Caki2 (cell line): Measurements from ENCODE around the gene YWHAE. TPM values are rescaled to one million over a fixed set of nuclear protein-coding genes. Genes with fewer than 3 reads are reported as not detected.
"Not testable (repeated sequence)": the region's sequence is repeated elsewhere in the genome, so short reads cannot be mapped to it uniquely, and the experiment has no call there.

Experiments used
- DNase-seq: peaks from one replicate; pipeline ENCODE4 v3.0.0-alpha.2; 2015; ENCODE audit warnings: low read depth
- in situ Hi-C: cut with HindIII; loops from 2 replicates; pipeline ENCODE4 v1.10.0; 2016; ENCODE audit warnings: low sequenced_read_pairs, low pct_unique_long_range_greater_than_20kb, mixed read lengths
- total RNA-seq: library from RNA; depleted of rRNA; stranded (reverse); fragments of >200 nt; shearing (Covaris generic); gene quantifications from 2 replicates; pipeline ENCODE4 v1.2.3, GENCODE V29; 2014; ENCODE audit warnings: low replicate concordance

Gene YWHAE
- total RNA-seq, 1 experiment from 2014 or later, result 148 TPM

DNA sequence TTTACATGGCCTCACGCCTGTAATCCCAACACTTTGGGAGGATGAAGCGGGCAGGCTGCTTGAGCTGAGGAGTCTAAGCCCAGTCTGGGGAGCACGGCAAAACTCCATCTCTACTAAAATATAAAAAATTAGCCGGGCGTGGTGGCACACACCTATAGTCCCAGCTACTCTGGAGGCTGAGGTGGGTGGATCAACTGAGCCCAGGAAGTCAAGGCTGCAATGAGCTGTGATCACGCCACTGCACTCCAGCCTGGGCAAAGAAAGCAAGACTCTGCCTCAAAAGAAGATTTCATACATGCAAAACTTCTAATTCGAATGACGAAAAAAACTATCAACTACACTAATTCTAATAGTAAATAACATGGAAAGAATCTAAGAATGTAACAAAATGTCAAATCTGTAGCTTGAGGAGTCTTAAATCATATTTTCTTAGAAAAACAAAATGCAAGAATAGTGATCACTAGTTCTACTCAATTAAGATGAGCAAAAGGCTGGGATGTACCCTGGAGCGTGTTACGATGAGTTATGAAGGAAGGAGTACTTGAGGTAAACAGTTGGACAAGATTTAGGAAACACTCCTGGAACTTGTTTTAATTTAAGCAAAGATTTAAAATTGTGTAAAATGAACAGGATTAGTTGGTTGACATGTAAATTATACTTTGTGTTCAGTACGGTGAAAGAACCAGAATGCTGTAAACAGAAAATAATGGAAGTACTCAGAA is 20.7 kb downstream of the YWHAE start:
- DNase-seq, result no peak
- in situ Hi-C loops, result no loop called here

DNA sequence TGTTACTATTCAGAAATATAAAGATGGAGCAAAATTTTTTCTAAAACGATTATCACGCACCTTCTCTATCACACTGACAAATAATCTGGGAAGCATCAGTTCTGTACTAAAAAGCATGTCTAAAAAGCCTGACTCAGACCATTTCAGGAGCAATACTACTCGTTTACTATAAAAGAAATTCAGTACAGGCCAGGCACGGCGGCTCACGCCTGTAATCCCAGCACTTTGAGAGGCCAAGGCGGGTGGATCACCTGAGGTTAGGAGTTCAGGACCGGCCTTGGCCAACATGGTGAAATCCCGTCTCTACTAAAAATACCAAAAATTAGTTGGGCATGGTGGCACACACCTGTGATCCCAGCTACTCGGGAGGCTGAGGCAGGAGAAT is 21.6 kb downstream of the YWHAE start:
- in situ Hi-C loops, DNase-seq: not testable (repeated sequence)

DNA sequence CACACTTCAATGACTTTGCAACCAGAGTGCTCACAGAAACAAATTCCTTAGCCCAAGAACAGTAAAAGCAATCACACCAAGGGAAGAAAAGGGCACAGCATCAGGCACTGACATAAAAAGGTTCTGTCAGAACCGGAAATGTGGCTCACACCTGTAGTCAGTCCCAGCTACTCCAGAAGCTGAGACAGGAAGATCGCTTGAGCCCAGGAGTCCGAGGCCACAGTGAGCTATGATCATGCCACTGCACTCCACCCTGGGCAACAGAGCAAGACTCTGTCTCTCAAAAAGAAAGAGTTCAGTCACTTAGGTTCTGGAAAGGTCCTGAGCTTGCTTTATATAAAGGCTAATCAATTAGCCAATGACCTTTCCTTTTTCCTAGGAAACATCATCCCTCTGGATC is 22.7 kb downstream of the YWHAE start:
- no peak for DNase-seq
- in situ Hi-C loops, result no loop called here

DNA sequence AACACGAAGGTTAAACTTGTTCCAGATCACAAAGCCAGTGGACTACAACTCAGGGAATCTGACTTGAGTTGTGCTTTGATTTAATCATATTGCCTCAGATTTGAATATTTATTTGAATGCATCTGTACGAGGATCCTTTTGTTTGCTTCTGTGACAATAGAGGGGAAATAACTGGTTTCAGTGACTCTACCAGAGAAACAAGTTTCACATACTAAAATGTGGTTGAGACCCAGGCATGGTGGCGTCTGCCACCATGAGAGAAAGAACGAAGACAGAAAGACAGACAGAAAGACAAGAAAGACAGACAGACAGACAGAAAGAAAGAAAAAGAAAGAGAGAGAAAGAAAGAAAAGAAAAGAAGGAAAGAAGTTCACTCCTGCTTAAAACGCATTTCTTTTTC is 24.0 kb downstream of the YWHAE start:
- in situ Hi-C loops, result no loop called here
- no peak for DNase-seq

DNA sequence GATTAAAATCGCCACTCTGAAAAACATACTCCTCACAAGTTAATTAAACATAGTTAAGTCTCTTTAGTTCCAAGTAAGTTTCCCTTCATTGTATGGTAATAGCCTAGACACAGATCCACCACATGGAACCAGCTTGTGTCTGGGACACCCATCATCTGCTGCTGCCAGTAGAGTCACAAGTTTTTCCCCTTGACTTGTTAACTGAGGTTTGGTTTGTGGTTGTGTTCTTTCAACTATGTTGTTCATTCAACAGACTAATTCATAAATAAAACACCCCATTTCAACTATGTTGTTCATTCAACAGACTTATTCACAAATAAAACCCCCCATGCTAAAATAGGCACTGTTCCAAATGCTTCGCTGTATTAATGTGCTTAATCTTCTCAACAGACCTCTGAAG is 24.4 kb downstream of the YWHAE start:
- DNase-seq, result no peak
- in situ Hi-C loops, result no loop called here

DNA sequence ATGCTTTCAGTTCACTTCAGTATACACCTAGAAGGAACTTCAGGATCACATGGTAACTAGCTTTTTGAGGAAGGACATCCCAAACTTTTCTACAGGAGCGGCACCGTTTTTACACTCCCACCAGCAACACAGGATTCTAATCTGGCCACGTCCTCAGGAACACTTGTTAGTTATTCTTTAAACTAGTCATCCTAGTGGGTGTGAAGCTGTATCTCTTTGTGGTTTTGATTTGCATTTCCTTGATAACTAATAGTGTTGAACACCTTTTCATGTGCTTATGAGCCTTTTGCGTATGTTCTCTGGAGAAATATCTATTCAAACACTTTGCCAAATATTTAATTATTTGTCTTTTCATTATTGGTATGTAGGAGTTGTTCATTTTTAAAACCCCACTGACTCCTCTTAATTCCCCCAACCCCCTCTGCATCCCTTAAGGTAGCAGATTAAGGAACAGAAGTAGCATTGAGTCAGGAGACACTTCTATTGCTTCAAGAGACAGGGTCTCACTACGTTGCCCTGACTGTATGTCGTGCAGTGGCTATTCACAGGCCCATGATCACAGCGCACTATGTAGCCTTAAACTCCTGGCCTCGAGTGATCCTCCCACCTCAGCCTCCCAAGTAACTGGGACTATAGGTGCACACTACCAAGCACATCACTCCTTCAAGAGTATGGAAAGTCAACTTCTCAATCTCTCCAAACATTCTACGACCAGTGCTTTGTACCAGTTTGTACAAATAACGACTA is 25.4 kb downstream of the YWHAE start:
- in situ Hi-C loops, result no loop called here
- no peak for DNase-seq

DNA sequence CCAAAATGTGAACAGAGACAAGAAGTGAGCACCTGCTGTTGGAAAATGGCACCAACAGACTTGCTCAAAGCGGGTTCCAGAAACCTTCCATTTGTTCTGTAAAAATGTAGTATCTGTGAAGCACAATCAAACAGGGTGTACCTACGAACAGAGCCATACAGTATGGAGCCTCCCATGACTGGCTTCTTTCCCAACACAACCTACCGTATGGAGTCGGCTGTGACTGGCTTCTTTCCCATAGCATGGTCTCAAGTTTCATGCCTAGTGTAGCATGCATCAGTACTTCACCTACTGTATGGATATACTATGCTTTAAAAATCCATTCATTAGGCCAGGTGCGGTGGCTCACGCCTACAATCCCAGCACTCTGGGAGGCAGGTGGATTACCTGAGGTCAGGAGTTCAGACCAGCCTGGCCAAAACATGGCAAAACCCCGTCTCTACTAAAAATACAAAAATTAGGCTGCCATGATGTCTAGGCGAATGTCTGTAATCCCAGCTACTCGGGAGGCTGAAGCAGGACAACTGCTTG is 26.2 kb downstream of the YWHAE start:
- in situ Hi-C loops, result no loop called here

DNA sequence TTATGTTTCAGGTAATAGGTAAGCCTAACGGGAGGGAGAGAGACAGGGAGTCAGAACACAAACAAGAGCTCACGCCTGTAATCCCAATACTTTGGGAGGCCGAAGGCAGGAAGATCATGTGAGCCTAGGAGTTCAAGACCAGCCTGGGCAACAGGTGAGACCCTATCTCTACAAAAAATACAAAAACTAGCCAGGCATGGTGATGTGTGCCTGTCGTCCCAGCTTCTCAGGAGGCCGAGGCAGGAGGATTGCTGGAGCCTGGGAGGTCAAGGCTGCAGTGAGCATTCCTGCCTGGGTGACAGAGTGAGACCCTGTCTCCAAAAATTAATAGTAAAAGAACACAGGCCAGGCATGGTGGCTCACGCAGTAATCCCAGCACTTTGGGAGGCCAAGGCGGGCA is 27.4 kb downstream of the YWHAE start:
- DNase-seq, result no peak
- in situ Hi-C loops, result no loop called here

More for the DNA sequence above, 26.2 kb downstream of the YWHAE start:
- no peak for DNase-seq

DNA sequence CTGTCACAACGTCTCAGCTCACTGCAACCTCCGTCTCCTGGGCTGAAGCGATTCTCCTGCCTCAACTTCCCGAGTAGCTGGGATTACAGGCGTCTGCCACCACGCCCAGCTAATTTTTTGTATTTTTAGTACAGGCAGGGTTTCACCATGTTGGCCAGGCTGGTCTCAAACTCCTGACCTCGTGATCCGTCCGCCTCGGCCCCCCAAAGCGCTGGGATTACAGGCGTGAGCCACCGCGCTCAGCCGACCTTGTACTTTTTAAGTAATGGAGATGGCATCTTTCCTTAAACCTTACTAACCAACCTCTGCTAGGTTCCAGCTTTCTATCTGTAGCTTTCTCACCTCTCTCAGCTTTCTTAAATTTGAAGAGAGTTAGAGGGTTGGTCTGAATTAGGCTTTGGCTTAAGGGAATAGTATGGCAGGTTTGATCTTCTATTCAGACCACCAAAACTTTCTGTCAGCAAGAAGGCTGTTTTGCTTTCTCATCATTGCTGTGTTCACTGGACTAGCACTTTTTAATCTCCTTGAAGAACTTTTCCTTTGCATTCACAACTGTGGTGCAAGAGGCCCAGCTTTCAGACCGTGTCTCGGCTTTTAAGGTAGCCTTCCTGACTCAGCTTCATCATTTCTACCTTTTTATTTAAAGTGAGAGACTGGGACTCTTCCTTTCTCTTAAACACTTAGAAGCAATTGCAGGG is 28.0 kb downstream of the YWHAE start:
- in situ Hi-C loops, result no loop called here
- no peak for DNase-seq

DNA sequence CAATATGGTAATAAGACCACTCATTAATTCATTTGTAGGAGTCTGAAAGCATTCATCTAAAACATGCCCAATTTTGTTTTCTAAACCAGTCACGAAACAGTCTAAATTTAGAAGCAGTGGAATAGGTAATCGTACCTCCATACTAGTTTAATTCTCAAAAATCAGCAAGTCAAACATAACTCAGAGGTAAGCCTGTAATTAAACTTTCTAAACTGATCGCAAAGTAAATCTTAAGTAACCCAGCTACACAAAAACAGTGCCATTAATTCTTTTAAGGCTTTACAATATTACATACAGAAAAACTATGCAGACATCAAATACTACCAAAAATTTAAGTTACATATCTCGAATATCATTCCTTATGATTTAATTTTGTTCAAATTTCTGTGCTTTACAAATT is 31.4 kb downstream of the YWHAE start:
- in situ Hi-C loops, result no loop called here
- no peak for DNase-seq

DNA sequence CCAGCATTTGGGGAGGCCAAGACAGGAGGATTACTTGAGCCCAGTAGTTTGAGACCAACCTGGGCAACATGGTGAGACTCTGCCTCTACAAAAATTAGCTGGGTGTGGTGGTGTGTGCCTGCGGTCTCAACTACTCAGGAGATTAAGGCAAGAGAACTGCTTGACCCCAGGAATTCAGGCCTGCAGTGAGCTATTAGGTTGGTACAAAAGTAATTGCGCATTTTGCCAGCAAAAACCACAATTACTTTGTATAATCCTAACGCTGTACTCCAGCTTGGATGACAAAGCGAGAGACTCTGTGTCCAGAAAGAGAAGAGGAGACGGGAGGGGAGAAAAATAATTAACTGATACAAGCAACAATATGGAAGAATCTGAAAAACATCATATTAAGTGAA is 32.7 kb downstream of the YWHAE start:
- in situ Hi-C loops, result no loop called here

DNA sequence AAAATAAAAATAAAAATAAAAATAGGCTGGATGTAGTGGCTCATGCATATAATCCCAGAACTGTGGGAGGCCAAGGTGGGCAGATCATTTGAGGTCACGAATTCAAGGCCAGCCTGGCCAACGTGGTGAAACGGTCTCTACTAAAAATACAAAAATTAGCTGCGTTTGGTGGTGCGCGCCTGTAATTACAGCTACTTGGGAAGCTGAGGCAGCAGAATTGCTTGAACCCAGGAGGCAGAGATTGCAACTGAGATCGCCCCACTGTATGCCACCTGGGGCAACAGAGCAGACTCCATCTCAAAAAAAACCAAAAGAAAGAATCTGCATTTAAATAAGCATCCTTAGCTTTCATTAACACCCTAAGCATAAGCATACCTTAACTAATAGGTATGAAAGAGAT is 33.8 kb downstream of the YWHAE start:
- in situ Hi-C loops, result no loop called here
- no peak for DNase-seq

More for the DNA sequence above, 32.7 kb downstream of the YWHAE start:
- DNase-seq, result no peak

DNA sequence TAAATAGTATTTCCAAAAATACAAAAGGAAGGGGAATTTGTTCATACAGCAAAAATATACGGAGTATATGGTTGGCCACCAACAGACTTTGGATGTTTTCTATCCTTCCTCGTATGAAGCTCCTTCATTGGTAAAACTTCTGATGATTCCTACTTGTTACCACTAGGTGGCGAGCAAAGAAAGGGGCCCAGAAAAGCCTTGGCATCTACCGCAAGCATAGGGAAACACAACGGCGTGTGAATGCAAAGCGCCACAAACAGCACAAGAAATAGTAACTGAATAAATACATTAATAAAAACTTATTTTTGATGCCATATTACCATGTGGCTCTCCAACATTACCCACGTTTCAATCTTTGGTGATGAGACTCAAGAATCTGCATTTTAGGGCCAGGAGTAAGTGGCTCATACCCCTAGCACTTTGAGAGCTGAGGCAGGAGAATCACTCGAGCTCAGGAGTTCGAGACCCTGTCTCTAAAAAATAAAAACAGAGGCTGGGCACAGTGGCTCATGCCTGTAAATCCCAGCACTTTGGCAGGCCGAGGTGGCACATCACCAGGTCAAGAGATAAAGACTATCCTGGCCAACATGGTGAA is 34.5 kb downstream of the YWHAE start:
- in situ Hi-C loops, result no loop called here
- peak; percentile 55 for DNase-seq

DNA sequence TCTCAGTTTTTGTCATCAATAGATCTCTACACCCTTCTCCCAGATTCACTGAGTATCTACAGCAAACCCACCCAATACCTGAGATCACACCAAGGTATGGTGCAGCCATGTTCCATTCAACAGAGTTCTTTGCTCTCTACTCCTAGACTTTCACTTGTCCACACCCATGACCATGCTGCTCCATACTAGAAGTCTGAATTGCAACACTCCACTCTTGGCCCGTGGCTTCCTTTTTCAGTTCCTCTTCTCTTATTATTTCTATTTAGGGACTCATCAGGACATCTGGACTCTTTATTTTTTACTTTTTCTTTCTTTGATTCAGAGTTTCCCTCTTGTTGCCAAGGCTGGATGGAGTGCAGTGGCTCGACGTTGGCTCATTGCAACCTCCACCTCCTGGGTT is 37.1 kb downstream of the YWHAE start:
- in situ Hi-C loops, result no loop called here
- DNase-seq, result no peak

DNA sequence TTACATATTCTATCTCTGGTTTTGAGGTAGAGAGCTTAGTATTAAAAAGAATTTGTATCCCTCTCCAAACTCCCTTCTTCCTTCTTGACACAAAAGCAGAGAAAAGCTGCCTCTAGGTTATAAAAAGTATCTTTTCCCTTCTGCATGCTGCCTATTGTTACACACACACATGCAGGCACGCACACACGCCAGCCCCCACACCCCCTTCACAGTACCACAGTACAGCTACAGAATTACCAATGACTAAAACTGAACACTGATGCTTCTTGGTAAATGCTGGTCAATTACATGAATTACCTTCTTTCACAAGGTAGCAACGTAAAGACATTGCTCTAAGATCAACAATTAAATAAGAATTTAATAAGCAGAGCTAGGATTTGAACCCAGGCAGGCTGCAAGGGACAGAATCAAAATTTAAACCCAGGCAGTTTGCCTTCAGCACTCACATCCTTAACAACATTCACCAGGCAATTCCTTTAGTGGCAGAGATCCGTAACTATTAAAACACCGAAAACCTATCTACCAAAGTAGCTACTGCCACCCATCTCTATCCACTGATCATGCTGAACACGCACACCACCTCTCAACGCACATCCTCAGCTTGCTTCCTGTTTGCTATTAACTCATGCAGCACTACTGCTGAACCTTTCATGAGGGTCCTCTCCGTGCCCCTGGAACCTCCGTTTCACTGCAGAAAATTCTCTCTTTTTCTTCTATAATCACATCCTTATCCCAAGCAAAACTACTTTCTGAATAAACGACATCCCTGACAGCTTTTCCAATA is 37.8 kb downstream of the YWHAE start:
- in situ Hi-C loops, result no loop called here
- DNase-seq, result no peak

DNA sequence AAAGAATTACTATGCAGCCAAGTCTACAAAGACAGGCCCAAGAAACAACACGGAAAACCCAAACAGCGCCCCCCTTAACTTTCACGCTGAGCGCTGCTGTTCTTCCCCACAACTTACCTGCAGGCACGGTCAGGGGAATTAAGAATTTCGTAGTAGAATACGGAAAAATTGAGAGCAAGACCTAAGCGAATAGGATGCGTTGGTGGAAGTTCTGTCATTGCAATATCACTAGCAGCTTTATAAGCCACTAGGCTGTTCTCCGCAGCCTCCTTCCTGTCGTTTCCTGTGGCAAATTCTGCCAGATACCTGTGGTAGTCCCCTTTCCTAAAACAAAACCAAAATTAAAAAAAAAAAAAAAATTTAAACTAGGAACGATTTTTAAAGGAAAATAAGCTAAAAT is 39.0 kb downstream of the YWHAE start:
- in situ Hi-C loops, result no loop called here
- no peak for DNase-seq

DNA sequence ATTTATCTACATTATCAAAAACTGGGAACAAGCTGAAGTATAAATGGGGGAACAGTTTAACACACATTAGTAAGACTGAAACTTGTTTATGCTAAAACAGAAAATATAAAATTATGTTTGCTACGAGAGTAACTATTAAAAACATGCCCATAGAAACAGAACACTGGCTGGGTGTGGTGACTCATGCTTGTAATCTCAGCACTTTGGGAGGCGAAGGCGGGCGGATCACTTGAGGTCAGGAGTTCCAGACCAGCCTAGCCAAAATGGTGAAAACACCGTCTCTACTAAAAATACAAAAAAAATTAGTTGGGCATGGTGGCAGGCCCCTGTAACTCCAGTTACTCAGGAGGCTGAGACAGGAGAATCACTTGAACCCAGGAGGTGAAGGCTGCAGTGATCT is 39.7 kb downstream of the YWHAE start:
- DNase-seq, in situ Hi-C loops: not testable (repeated sequence)

DNA sequence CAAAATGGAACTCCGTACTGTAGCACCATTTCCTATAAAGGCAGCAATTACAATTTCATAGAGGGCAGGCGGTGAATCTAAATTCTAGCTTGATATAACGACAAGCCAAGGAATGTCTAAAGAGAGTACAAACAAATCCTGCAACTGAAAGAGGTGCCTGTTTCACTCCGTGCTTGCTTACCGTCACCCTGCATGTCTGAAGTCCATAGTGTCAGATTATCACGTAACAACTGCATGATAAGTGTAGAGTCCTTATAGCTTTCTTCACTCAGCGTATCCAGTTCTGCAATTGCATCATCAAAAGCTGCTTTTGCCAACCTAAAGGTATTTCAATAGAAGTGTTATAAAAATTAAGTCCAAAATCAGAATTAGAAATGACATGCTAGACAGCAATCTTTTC is 46.0 kb downstream of the YWHAE start:
- no peak for DNase-seq
- in situ Hi-C loops, result no loop called here
